ENCODE results near the gene DEAF1.

The DEAF1 gene

GRCh38 chr11:703506-703905 is 8.5 kb upstream of the DEAF1 start:
- TF ChIP-seq SUZ12 (IDR thresholded peaks at IDR 0.05; ENCODE audit: extremely low read depth, insufficient read depth, insufficient read length) (no peak), ZNF274 (IDR thresholded peaks at IDR 0.05; ENCODE audit: low read depth, low read length) (no peak), YY1 (IDR thresholded peaks at IDR 0.05; ENCODE audit: insufficient read depth, insufficient read length) (no peak)

DNA sequence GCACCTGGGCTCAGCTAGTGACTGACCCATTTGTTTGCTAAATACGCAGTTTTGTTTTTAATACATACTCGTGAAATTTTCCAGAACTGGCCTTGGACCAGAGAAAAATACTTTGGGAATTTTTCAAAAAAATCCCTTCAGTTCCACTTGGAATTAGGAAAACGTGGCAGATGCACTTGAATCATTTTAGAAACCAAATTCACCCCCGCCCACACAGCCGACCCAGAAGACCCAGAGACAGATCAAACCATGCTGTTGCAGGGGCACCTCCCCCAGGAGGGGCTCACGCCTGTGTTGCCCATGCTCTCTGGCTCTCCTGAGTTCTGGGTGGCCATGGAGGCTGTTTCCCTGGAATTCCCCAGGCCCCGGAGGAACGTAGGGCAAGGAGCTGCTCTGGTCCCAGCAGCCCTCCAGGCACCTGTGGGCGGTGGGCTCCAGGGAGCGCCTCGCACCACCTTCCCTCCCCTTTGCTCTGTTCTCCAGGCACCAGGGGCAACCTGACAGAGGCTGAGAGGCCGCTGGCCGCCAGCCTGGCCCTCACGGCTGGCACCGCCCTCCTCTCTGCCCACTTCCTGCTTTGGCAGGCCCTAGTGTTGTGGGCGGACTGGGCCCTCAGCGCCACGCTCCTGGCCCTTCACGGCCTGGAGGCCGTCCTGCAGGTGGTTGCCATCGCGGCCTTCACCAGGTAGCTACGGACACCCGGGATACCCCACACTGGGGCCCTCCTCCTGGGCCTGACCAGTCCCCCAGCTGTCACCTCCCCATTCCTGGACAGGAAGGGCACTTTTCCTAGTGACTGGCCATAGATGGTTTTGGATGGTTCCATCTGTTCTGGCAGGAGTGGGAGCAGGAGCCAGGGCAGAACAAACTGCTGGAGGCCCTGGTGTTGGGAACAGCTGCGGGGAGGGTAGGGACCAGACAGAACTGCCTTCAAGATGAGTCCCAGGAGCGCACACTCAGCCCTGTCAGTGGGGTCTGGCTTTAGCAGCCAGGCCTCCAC is 7.7 kb upstream of the DEAF1 start:
- Histone ChIP-seq H3K9ac (ENCODE audit: insufficient read length, low read depth) (peak overlapping the region; percentile 27), H3K36me3 (ENCODE audit: insufficient read depth, insufficient read length, low read length) (peaks cover 47% of the 10 kb centered on the region), H3K27me3 (ENCODE audit: insufficient read depth, insufficient read length) (peaks cover 7% of the 10 kb centered on the region), H3K4me3 (ENCODE audit: insufficient read length, low read depth) (no peak overlapping the region), H3K4me1 (ENCODE audit: insufficient read depth, insufficient read length) (peaks cover 18% of the 10 kb centered on the region), H3K9me3 (ENCODE audit: insufficient read depth, low read length) (no peaks in the 10 kb centered on the region)
- DNase-seq (ENCODE audit: low read depth, low spot score), result no peak
- TF ChIP-seq ZNF274 (IDR thresholded peaks at IDR 0.05; ENCODE audit: low read depth, low read length), result no peak
- no peak for TF ChIP-seq SUZ12 (IDR thresholded peaks at IDR 0.05; ENCODE audit: extremely low read depth, insufficient read depth, insufficient read length)
- no peak for TF ChIP-seq YY1 (IDR thresholded peaks at IDR 0.05; ENCODE audit: insufficient read depth, insufficient read length)

More at GRCh38 chr11:703506-703905, 8.5 kb upstream of the DEAF1 start:
- peaks cover 7% of the 10 kb centered on the region for H3K27me3 ChIP-seq (ENCODE audit: insufficient read depth, insufficient read length)
- no peaks in the 10 kb centered on the region for H3K9me3 ChIP-seq (ENCODE audit: insufficient read depth, low read length)
- peaks cover 47% of the 10 kb centered on the region for H3K36me3 ChIP-seq (ENCODE audit: insufficient read depth, insufficient read length, low read length)
- no peak overlapping the region for H3K9ac ChIP-seq (ENCODE audit: insufficient read length, low read depth)
- no peak for DNase-seq (ENCODE audit: low read depth, low spot score)
- no peak overlapping the region for H3K4me3 ChIP-seq (ENCODE audit: insufficient read length, low read depth)
- H3K4me1 ChIP-seq (ENCODE audit: insufficient read depth, insufficient read length), result peaks cover 24% of the 10 kb centered on the region

DNA sequence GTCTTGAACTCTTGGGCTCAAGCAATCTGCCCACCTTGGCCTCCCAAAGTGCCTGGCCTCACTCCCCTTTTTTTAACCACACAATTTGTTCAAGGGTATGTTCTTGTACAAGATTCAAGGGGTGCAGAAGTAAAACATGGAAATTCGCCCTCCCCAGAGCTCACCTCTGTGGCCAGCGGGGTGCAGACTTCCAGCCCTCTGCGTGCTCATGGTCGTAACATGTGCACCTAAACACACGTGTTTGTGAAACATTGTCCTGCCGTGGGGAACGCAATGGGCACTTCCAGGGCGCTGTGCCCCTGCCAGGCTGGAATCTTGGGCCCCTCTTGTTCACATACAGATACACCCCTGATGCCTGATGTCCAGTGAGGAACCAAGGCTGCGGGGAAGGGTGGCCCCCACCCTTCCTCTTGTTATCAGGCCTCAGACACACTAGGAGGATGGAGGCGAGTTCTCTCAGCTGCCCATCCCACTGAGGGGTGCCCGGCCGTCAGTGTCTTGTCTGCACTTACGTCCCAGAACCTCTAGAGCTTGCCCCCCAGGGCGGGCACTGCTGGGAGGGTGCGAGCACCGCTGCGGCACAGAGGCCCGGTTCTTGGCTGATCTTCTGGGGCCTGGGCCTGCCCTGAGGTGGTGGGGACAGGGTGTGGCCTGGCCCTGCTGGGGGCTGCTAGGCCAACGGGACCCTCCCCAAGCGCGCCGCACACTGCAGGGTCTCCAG is 6.9 kb upstream of the DEAF1 start:
- TF ChIP-seq SUZ12 (IDR thresholded peaks at IDR 0.05; ENCODE audit: extremely low read depth, insufficient read depth, insufficient read length) (no peak), YY1 (IDR thresholded peaks at IDR 0.05; ENCODE audit: insufficient read depth, insufficient read length) (no peak), ZNF274 (IDR thresholded peaks at IDR 0.05; ENCODE audit: low read depth, low read length) (no peak)
- DNase-seq (ENCODE audit: low read depth, low spot score), result no peak
- no peaks in the 10 kb centered on the region for H3K9me3 ChIP-seq (ENCODE audit: insufficient read depth, low read length)
- H3K9ac ChIP-seq (ENCODE audit: insufficient read length, low read depth), result no peak overlapping the region
- H3K4me3 ChIP-seq (ENCODE audit: insufficient read length, low read depth), result no peak overlapping the region
- peaks cover 7% of the 10 kb centered on the region for H3K27me3 ChIP-seq (ENCODE audit: insufficient read depth, insufficient read length)
- peaks cover 16% of the 10 kb centered on the region for H3K4me1 ChIP-seq (ENCODE audit: insufficient read depth, insufficient read length)
- peaks cover 47% of the 10 kb centered on the region for H3K36me3 ChIP-seq (ENCODE audit: insufficient read depth, insufficient read length, low read length)

- TF ChIP-seq ZNF274 (IDR thresholded peaks at IDR 0.05; ENCODE audit: low read depth, low read length) (no peak), YY1 (IDR thresholded peaks at IDR 0.05; ENCODE audit: insufficient read depth, insufficient read length) (no peak), SUZ12 (IDR thresholded peaks at IDR 0.05; ENCODE audit: extremely low read depth, insufficient read depth, insufficient read length) (no peak)
- Histone ChIP-seq H3K27me3 (ENCODE audit: insufficient read depth, insufficient read length) (no peaks in the 10 kb centered on the region), H3K9ac (ENCODE audit: insufficient read length, low read depth) (no peak overlapping the region), H3K9me3 (ENCODE audit: insufficient read depth, low read length) (no peaks in the 10 kb centered on the region), H3K4me3 (ENCODE audit: insufficient read length, low read depth) (no peak overlapping the region), H3K4me1 (ENCODE audit: insufficient read depth, insufficient read length) (peaks cover 10% of the 10 kb centered on the region), H3K36me3 (ENCODE audit: insufficient read depth, insufficient read length, low read length) (peaks cover 40% of the 10 kb centered on the region)
- DNase-seq (ENCODE audit: low read depth, low spot score), result no peak
These were observed 4.7 kb upstream of the DEAF1 start for GRCh38 chr11:699753-700152.

- Histone ChIP-seq H3K4me1 (ENCODE audit: insufficient read depth, insufficient read length) (peaks cover 11% of the 10 kb centered on the region), H3K4me3 (ENCODE audit: insufficient read length, low read depth) (no peak overlapping the region), H3K27me3 (ENCODE audit: insufficient read depth, insufficient read length) (no peaks in the 10 kb centered on the region), H3K9me3 (ENCODE audit: insufficient read depth, low read length) (no peaks in the 10 kb centered on the region), H3K36me3 (ENCODE audit: insufficient read depth, insufficient read length, low read length) (peaks cover 34% of the 10 kb centered on the region), H3K9ac (ENCODE audit: insufficient read length, low read depth) (no peak overlapping the region)
- DNase-seq (ENCODE audit: low read depth, low spot score), result no peak
- TF ChIP-seq ZNF274 (IDR thresholded peaks at IDR 0.05; ENCODE audit: low read depth, low read length) (no peak), YY1 (IDR thresholded peaks at IDR 0.05; ENCODE audit: insufficient read depth, insufficient read length) (no peak), SUZ12 (IDR thresholded peaks at IDR 0.05; ENCODE audit: extremely low read depth, insufficient read depth, insufficient read length) (no peak)
These were observed 4.1 kb upstream of the DEAF1 start for GRCh38 chr11:699116-699508.

- Histone ChIP-seq H3K4me3 (ENCODE audit: insufficient read length, low read depth) (no peak overlapping the region), H3K9me3 (ENCODE audit: insufficient read depth, low read length) (no peaks in the 10 kb centered on the region), H3K9ac (ENCODE audit: insufficient read length, low read depth) (no peak overlapping the region), H3K4me1 (ENCODE audit: insufficient read depth, insufficient read length) (peaks cover 16% of the 10 kb centered on the region), H3K36me3 (ENCODE audit: insufficient read depth, insufficient read length, low read length) (peaks cover 32% of the 10 kb centered on the region), H3K27me3 (ENCODE audit: insufficient read depth, insufficient read length) (no peaks in the 10 kb centered on the region)
- DNase-seq (ENCODE audit: low read depth, low spot score), result no peak
- TF ChIP-seq SUZ12 (IDR thresholded peaks at IDR 0.05; ENCODE audit: extremely low read depth, insufficient read depth, insufficient read length) (no peak), ZNF274 (IDR thresholded peaks at IDR 0.05; ENCODE audit: low read depth, low read length) (no peak), YY1 (IDR thresholded peaks at IDR 0.05; ENCODE audit: insufficient read depth, insufficient read length) (no peak)
These were observed 3.6 kb upstream of the DEAF1 start for GRCh38 chr11:698493-699115.
